ENCODE measurements around the gene SSX2IP.
"Not testable (repeated sequence)": the region's sequence is repeated elsewhere in the genome, so short reads cannot be mapped to it uniquely, and the experiment has no call there.

Gene SSX2IP, protein sequence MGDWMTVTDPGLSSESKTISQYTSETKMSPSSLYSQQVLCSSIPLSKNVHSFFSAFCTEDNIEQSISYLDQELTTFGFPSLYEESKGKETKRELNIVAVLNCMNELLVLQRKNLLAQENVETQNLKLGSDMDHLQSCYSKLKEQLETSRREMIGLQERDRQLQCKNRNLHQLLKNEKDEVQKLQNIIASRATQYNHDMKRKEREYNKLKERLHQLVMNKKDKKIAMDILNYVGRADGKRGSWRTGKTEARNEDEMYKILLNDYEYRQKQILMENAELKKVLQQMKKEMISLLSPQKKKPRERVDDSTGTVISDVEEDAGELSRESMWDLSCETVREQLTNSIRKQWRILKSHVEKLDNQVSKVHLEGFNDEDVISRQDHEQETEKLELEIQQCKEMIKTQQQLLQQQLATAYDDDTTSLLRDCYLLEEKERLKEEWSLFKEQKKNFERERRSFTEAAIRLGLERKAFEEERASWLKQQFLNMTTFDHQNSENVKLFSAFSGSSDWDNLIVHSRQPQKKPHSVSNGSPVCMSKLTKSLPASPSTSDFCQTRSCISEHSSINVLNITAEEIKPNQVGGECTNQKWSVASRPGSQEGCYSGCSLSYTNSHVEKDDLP

DNA sequence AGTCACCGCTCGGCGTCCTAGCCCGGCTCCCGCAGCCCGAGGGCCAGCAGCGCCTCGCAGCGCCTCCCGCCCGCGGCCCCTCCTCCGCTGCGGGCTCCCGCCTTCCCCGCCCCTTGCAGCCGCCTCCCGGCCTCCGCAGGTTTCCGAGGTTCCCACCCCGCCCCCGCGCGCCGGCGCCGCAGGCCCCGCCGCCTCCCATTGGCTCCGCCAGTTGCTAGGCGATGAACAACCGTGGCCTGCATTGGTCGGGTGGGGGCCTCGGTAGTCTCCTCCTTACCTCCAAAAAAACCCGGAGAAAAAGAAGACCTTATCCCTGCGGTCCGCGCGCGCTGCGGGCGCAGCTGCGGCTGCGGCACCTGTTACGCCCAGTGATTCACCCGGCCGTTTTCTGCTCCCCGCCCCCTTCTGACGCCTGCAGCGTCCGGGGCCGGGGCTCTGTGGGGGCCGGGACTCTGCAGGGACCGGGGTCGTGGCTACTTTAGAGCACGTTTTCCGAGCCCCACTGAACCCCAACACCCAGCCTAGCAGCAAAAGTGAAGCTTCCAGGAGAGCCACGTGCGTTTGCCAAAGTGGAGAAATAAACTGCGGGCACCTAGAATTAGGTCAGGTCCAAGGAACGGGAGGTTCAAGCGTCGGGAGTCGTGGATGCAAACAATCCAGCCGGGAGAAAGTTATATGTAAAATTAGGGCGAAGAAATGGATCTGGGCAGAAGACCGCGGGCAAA lies at the start of gene SSX2IP:
Gene SSX2IP (minus strand): TSS at position 65 of the 725 bp plus-strand sequence. CDS start 19,242 bp downstream, outside the sequence.
- DNase-seq: peak; percentile 92 to 96

DNA sequence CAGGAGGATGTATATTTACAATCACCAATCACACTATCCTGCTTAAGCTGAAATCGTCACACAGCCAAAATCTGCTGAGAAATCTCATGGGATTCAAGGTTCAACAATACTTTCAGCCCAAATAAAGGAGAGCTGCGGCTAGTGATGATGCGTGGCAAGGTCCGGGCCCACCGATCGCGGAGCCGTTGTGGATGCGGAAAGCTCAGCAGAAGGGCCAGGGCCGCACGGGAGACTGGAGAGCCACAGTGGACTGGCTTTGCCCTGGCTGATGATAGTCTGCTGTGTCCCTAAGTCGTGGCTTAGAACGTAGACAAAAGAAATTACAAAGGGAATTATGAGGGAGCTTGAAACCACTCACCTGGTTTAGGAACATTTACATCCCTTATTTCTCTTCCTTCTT lies 48.0 kb upstream of the SSX2IP start:
- DNase-seq: no peak

DNA sequence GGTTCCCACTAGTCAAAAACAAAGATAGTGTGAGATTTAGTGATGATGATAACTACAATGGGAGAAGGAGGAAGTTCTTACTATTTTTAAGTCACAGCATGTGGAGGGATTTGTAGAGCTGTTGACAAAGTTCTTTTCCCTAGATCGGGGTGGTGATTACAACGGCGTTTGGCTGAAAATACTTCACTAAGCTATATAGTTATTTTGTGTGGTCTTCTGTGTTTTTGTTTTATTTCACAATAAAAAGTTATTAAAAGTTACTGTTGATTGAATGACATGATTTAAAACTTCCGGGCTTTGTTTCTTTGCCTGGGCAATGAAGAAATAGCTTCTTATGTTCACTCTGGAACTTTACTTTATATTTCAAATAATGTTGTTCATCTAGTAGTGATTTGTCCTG lies 47.3 kb upstream of the SSX2IP start:
- no peak for DNase-seq

DNA sequence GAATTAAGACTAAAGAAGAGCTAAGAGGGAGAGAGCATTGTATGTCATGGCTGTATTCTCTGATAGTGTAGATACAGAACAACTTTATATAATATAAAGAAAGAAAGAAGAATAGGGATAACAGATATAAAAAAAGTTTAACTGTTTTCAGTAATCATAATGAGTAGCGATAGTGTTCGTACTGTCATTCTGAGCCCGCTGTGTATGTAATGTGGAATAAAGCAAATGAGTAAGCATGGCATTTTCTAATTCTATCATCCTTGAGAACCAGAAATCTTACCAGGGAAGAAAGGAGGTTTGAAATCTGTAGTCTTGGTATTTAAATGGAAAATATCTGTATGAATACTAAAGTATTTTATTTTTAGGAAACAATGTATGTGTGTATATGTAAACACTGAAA lies 46.7 kb upstream of the SSX2IP start:
- DNase-seq: no peak

DNA sequence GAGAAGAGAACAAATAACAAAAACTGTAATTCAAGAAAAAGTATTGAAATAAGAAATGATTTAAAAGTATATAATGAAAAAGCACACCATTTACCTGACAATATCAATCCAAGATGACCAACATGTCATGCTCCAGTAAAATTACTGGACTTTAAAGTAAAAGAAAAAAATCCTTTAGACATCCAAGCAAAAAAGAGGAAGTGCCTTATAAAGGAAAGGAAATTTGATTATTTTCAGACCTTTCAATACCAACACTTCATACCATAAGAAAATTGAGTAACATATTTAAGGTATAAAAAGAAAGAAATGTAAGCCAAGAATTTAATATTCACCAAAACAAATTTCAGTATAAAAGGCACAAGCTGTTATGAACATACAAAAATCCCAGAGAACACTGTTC lies 46.2 kb upstream of the SSX2IP start:
- no peak for DNase-seq

DNA sequence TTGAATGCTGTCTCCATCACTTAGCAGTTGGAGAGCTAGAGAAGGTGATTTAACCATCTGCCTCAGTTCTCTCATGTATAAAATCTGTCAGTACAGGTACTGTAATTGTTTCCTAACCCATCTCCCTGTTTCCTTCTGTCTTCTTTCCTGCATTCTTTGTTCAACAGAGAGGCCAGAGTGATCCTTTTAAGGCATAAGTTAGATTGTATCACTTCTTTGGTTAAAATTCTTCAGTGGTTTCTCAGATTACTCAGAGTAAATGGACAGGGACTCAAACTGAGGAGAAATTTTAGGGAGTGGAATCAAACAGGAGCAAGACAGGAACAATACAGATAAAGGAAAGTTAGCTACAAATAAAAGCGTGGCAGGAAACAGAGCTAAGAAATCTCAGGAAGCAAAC lies 45.2 kb upstream of the SSX2IP start:
- DNase-seq: no peak

DNA sequence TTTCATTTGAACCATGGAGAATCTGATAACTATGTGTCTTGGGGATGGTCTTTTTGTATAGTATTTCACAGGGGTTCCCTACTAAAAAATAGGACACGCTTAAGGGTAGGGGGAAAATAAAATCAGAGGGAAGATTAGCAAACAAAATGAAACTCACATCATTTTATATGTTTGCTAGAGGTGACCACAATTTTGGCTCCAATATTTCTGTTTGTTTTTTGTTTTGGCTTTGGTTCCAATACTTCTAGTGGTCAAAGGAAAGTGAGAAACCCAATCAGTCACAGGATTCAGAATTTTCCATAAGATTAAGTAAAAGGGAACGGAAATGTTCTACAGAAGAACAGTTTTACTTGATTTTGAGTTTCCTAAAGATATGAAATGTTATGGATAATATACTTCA lies 42.3 kb upstream of the SSX2IP start:
- no peak for DNase-seq

DNA sequence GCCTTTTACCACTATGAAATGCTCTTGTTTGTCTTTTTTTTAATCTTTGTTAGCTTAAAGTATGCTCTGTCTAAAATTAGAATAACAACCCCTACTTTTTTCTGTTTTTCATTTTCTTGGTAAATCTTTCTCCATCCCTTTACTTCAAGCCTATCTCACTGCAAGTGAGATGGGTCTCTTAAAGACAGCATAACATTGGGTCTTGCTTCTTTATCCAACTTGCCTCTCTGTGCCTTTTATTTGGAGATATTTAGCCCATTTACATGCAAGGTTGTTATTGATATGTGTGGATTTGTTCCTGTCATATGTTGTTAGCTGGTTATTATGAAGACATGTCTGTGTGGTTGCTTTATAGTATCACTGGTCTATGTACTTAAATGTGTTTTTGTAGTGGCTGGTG lies 41.3 kb upstream of the SSX2IP start:
- DNase-seq: no peak

DNA sequence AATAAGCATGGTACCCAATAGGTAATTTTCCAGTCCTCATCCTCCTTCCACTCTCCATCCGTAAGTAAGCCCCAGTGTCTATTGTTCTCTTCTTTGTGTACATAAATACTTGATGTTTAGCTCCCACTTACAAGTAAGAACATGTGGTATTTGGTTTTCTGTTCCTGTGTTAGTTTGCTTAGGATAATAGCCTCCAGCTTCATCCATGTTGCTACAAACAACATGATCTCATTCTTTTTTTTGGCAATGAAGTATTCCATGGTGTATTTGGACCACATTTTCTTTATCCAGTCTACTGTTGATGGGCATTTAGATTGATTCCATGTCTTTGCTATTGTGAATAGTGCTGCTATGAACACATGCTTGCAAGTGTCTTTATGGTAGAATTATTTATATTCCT lies 37.5 kb upstream of the SSX2IP start:
- not testable (repeated sequence) for DNase-seq

DNA sequence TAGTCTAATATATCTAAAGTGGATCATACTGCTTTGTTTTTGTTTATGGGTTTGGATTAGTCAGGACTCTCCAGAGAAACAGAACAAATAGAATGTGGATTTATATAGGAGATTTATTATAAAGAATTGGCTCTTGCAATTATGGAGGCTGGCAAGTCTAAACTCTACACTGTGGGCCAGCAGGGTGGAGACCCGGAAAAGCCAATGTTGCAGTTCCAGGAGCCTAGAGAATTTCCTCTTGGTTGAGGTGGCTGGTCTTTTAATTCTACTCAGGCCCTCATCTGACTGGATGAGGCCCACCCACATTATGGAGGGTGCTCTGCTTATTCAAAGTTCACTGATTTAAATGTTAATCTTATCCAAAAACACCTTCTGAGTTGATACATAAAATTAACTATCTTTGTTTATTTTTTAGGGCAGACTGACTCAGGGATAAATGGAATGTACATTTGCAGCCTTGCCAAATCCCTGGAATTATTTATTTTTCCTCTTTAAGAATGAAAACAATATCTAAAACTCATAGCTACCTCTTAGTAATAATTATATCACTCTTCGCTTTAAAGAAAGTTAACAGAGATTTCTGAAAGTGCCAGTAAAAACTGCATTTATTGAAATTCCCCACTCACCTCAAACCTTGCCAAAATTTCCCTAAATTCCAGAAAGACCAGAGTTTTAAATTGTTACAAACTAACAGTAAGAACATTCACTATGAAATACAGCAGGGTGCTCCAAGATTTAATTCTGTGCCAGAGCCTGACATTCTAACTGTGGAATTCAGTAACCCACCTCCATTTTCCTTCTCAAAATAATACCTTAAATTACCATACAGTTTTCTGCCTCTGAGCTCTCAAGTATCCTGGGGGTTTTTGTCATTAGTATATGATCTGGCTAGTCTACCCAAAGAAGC lies 36.6 kb upstream of the SSX2IP start:
- DNase-seq: no peak

DNA sequence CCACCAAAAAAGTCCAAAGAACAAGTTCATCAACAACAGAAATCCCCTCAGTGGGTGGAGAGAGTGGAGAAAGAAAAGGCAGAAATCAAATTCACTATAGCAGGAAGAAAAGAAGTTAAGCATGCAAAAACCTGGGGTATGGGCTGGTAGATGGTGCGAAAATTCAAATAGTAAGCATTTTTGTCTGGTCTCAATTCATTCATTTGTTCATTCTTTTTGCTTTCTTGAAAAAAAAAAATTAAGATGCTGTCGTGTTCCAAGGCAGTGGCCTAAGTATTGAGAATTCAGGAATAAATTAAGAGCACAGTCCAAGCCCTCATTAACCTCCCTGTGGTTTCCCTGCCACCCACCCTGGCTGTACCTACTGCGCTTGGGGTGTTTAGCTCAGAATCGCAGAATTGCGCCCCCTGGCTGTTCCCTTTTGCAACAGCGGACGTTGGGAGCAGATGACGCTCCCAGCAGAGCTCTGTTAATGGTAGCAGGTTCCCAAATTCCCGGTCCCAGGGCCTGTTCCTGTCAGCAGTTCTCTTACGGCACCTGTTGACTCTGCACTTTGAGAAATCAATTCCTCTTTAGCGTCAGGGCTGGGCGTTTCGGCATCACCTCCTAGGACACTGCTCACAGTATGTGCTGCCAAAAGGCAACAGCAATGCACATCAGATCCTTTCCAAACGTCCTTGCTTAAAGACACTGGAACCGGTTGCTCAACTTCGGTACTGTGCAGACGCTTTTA lies 34.0 kb upstream of the SSX2IP start:
- DNase-seq: no peak

DNA sequence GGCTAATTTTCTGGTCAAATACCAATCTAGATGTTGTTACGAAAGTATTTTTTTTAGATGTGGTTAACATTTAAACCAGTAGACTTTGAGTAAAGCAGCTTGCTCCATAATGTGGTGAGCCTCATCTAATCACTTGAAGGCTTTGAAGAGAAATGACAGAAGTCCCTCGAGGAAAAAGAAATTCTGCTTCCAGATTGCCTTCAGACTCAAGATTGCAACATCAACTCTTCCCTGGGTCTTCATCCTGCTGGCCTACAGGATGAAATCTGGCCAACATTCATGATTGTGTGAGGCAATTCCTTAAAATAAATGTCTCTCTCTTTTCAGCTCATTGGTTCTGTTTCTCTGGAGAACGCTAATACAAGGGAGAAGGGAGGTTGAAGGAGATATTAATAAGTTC lies 32.5 kb upstream of the SSX2IP start:
- DNase-seq: no peak

DNA sequence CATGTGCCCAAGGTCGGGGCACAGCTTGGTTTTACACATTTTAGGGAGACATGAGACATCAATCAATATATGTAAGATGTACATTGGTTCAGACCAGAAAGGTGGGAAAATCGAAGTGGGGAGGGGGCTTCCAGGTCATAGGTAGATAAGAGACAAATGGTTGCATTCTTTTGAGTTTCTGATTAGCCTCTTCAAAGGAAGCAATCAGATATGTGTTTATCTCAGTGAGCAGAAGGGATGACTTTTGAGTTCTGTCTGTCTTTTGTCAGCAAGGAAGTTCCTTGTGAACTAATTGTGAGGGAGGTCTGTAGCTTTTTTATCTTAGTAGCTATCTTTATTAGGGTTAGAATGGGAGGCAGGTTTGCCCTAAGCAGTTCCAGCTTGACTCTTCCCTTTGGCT lies 31.6 kb upstream of the SSX2IP start:
- not testable (repeated sequence) for DNase-seq

DNA sequence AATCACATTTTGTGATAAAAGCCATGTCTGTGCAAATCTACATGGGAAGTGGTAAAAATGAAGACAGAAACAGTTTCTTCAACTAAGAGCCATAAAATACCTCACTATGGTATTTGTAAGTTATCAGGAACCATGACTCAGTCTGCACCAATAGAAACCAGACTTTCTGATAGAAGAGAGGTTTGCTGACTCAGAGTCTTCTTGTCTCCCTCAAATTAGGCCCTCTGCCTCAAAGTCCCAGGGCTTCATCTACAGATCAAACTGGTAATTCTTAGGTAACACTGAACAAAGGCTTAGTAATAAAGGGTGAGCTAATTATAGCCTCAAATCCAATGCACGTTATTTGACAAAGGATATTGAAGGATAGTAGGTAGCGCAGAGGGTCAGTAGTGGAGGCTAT lies 30.9 kb upstream of the SSX2IP start:
- DNase-seq: no peak

DNA sequence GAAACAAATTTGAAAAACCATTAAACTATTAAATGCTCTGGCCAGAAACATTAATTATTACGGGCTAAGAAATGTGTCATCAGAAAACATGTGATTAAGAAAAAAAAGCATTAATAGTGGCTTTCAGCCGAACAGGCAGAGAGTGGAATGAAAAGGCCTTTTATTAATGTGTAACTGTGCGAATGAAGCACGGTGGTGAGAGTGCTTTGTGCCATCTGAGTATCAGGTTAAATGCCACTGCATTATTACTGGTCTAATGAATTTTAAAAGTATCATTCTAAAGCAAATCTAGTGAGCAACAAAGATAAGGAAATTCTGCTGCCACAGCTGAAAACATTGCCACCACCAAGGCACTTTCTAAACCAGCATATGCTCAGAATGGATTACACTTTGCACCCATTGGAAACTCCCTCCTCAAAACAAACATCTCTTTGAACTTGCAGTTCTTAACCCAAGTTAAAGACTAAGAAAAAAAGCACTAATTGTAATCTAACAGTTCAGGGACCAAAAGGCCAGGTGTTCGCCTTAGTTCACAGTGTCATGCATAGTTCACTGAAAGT lies 30.0 kb upstream of the SSX2IP start:
- DNase-seq: no peak

DNA sequence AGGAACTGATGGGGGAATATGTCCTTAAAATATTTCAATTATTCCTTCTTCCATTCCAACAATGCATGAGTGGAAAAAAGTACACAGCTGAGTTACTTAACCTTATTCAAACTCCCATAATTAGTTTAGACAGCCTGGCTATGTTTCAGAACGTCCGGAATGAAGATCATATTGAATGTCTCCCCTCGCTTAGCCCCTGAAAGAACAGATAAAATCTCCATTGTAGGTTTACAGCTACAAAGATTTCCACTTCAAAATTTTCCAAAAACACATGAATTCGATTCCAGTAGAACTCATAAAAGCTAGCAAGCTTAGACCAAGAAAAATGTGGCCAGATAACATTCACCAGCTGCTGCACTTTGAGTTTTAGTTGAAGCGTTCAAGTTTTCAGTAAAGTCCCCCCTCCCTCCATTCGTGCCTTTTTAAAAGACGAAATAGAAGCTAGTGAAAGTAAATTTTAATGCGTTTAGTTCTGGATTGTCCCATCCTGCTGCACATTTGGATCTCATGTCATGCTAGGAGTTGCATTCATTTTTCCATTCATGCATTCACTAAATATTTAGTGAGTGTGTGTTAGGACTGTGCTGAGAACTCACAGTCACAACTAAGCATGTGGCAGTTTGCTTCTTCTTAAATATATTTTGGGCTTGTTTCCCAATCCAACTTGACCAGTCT lies 29.4 kb upstream of the SSX2IP start:
- no peak for DNase-seq

DNA sequence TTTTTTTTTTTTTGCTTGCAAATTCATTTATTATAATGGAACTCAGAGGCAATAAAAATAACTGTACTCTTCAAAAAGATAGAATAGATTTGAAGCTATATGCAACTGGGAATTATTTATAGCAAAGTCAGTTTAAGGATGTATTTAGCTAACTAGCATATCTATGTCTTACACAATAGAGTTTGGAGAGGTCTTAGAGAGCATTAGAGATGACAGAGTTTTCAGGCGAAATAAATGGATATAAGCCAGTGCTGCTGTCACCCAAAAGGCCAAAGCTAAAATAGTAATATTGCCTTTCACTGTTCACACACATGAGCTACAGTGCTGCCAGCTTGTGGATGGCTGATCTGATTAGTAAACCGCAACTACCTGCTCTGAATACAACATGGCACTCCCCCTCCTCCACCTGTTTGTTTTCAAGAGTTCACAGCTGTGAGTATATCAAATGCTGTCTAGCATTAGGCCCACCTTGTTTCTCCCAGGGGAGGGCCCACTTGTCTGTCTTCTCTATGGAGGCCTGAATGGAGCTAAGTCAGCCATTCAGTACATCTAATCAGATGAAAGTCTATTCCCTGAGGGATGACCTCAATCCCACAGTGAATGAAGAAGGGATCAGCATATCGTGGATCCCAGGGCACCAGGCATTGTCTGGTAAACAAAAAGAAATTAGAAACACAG lies 25.2 kb upstream of the SSX2IP start:
- peak; percentile 93 to 99 for DNase-seq

DNA sequence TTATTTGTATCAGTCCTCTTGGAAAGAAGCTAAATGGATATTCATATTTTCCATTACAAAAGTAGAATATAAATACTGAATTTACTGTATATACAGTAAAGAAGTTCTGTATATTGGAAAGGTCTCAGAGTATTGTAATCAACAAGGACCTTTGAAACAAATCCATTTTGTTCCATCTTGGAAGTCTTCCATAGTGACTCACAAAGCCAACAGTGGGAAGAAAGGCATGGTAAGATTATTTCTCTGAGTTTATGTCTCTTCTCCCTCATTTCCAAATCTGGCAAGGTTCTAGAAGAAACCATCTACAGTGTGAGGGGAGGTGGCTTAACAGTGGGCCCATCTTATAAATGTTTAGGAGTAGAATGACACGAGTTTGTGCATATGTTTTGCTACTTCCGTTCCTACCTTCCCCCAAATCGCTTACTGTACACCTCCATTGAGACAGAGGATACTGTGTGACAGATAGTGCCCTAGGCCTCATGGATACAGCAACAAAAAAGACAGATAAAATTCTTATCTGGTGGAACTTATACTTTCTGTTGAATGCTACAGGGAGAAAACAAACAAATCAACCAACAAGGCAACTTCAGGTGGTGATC lies 22.1 kb upstream of the SSX2IP start:
- DNase-seq: no peak

DNA sequence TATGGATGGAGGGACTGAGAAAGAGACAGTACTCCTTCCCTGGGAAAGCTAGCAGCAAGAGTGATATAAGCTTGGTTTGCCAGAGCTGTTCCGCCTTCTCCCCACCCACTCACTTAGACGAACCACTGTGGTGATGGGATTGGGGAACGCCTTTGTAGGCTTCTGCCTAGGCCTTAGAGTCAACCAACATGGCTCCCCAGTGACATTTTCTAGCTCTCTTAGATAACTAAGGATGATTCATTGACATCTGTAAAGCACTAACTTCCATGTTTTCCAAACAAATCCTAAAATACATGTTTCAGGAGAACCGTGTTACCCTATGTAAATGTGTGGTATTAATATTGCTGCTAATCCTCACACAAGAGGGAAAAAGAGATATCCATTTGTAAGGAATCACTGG lies 21.6 kb upstream of the SSX2IP start:
- no peak for DNase-seq

DNA sequence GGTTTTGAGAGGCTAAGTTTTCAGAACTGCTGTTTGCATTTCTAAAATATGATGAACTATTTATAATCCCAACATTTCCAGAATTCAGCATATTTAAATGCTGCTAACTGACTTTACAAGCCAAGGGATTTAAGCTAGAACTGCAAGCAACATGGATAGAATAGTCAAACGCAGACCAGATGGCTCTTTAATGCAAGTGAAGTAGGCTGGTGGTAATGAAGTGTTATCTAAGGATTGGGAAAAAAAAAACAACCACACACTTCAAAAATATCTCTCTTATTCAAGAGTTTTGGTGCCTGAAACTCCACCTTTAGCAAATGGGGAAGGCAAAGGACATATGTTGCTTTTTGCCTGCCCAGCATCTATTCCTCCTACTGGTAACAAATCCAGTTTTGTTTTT lies 20.9 kb upstream of the SSX2IP start:
- DNase-seq: peak; percentile 80 to 96

Measured in NCI-H524 (cell line).